T-helper 17 cell (primary cell): ENCODE results near the gene FAM193A. TPM values are rescaled to one million over a fixed set of nuclear protein-coding genes. Genes with fewer than 3 reads are reported as not detected.

Source experiments
- ATAC-seq: fragments of 150-1000 bp; cut with Tn5 transposase; 2 replicates; pipeline ENCODE4 v1.10.0; 2021; ENCODE audit warnings: mild to moderate bottlenecking, moderate library complexity
- DNase-seq, 3 donors: peaks; one replicate each; pipeline versions ENCODE4 v3.0.0 to v3.0.0-alpha.2; 2020 to 2021
- H3K9me3 ChIP-seq: one replicate; pipeline ENCODE4 v1.7.0; 2013; ENCODE audit warnings: low read length, mild to moderate bottlenecking; ENCODE audit not compliant: control insufficient read depth, poor library complexity, severe bottlenecking
- H3K27ac Mint-ChIP-seq: one replicate; pipeline ENCODE4 v1.8.0; 2022; ENCODE audit warnings: mild to moderate bottlenecking, moderate library complexity, mixed read lengths
- H3K27me3 Mint-ChIP-seq: one replicate; pipeline ENCODE4 v1.8.0; 2022; ENCODE audit warnings: mixed read lengths
- H3K36me3 Mint-ChIP-seq: one replicate; pipeline ENCODE4 v1.8.0; 2022; ENCODE audit warnings: low read depth, mixed read lengths
- H3K4me1 Mint-ChIP-seq: one replicate; pipeline ENCODE4 v1.8.0; 2022; ENCODE audit warnings: mild to moderate bottlenecking, mixed read lengths
- H3K4me3 Mint-ChIP-seq: one replicate; pipeline ENCODE4 v1.8.0; 2022; ENCODE audit warnings: mild to moderate bottlenecking, moderate library complexity, mixed read lengths
- total RNA-seq, 4 donors: library from RNA in 2 of 4; stranded (reverse) in 2 of 4; gene quantifications; one replicate each; pipeline ENCODE4 v1.2.3 and lab custom pipeline; 2022 to 2026

Gene FAM193A, protein sequence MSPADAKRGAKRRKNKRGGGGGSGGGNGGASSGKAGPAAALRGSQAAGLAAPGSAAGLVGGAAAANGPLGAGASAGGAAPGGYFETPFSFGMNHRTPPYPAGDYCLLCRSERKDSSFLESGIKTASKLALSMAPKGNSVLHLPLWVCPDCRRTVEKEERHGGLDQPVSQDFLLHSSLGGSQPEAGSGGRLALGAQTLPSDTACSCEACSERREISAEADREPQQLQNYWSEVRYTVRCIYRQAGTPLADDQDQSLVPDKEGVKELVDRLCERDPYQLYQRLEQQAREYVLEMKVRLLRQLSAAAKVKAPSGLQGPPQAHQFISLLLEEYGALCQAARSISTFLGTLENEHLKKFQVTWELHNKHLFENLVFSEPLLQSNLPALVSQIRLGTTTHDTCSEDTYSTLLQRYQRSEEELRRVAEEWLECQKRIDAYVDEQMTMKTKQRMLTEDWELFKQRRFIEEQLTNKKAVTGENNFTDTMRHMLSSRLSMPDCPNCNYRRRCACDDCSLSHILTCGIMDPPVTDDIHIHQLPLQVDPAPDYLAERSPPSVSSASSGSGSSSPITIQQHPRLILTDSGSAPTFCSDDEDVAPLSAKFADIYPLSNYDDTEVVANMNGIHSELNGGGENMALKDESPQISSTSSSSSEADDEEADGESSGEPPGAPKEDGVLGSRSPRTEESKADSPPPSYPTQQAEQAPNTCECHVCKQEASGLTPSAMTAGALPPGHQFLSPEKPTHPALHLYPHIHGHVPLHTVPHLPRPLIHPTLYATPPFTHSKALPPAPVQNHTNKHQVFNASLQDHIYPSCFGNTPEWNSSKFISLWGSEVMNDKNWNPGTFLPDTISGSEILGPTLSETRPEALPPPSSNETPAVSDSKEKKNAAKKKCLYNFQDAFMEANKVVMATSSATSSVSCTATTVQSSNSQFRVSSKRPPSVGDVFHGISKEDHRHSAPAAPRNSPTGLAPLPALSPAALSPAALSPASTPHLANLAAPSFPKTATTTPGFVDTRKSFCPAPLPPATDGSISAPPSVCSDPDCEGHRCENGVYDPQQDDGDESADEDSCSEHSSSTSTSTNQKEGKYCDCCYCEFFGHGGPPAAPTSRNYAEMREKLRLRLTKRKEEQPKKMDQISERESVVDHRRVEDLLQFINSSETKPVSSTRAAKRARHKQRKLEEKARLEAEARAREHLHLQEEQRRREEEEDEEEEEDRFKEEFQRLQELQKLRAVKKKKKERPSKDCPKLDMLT (N-terminal part only)
- total RNA-seq (10 to 100 TPM; 34.8 to 39.8 TPM), total RNA-seq (lab: John Stamatoyannopoulos, UW) (38.0 to 46.7 reads per million in 2 donors)

DNA sequence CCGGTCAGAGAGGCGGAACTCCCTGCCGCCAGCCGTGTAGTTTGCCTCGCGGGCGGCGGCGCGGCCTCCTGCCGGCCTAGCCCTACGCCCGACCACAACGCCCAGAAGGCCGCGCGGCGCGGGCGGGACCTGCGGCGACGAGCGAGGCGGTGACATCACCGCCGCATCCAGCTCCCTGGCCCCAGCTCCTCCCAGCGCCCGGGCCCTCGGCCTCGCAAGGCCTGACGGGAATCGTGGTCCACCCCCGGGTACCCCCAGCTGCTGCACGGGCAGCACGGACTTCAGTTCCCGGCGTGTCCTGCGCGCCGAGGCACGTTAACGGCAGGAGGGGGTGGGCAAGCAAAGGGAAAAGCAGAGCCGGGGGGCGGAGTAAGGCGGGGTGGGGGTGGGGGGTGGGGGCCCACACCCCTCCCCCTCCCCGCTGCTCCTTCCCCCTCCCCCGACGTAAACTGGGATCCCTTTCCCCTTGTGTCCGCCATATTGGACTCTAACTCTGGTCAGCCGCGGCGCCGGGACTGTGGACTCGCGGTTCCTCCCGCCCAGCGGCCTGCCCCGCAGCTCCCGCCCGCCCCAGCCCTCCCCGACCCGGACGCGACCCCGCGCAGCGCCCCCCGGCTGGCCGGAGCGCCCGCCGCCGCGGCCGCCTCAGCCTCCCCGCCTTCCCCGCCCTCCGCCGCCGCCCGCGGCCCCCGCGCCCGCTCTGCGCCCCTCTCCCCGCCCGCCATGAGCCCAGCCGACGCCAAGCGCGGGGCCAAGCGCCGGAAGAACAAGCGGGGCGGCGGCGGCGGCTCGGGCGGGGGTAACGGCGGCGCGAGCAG is at the start of gene FAM193A:
FAM193A (plus strand) TSS at position 455 of the 818 bp plus-strand sequence; CDS start at position 724, 269 bp downstream.
- H3K27ac Mint-ChIP-seq, result peak within 1 kb of the TSS; percentile 76
- H3K4me3 Mint-ChIP-seq, result peak within 1 kb of the TSS; percentile 88
- ATAC-seq, result peak; percentile 96
- peak; percentile 97 to 99 (median 97) for DNase-seq
- H3K27me3 Mint-ChIP-seq, result no peaks in the 10 kb centered on the region
- H3K36me3 Mint-ChIP-seq, result no peaks in the 10 kb centered on the region
- H3K4me1 Mint-ChIP-seq, result peaks cover 9% of the 10 kb centered on the region
- no peaks in the 10 kb centered on the region for H3K9me3 ChIP-seq

DNA sequence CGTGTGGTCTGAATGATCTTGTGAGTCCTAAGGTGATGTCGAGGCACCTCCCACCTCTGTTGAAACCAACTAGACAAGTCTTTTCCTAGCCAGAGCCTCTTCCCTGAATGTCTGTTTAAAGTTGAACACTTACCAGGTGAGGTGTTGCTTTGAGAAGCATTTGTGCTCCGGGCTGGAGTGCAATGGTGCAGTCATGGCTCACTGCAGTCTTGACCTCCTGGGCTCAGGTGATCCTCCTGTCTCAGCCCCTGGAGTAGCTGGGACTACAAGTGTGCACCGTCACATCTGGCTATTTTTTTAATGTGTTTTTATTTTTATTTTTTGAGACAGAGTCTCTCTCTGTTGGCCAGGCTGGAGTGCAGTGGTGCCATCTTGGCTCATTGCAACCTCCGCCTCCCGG is 49.5 kb upstream of the FAM193A start:
- Mint-ChIP-seq H3K4me3 (no peak overlapping the region), H3K4me1 (peaks cover 49% of the 10 kb centered on the region), H3K27ac (peak overlapping the region; percentile 89), H3K27me3 (no peaks in the 10 kb centered on the region), H3K36me3 (no peaks in the 10 kb centered on the region)
- ATAC-seq (no peak), DNase-seq (no peak)
- no peaks in the 10 kb centered on the region for H3K9me3 ChIP-seq

DNA sequence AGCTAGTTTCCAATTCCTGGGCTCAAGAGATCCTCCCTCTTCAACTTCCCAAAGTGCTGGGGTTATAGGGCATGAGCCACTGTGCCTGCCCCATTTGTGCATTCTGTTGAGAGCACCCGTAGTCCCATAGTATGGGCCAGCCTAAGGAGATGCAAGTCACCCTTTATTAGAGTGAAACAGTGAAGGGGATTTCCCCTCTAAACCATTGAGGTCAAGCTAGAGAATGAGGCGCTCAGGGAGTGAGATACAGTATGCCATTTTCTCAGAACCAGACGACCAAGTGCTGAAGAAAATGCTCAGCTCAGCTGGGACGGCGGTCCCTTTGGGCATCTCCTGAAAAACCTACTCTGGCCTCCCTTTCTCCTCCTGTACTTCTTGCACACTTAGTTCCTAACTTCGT is 48.8 kb upstream of the FAM193A start:
- ATAC-seq, result peak; percentile 59
- Mint-ChIP-seq H3K4me1 (peaks cover 45% of the 10 kb centered on the region), H3K4me3 (no peak overlapping the region), H3K36me3 (no peaks in the 10 kb centered on the region), H3K27ac (peak overlapping the region; percentile 89), H3K27me3 (no peaks in the 10 kb centered on the region)
- DNase-seq, result no peak
- no peaks in the 10 kb centered on the region for H3K9me3 ChIP-seq

DNA sequence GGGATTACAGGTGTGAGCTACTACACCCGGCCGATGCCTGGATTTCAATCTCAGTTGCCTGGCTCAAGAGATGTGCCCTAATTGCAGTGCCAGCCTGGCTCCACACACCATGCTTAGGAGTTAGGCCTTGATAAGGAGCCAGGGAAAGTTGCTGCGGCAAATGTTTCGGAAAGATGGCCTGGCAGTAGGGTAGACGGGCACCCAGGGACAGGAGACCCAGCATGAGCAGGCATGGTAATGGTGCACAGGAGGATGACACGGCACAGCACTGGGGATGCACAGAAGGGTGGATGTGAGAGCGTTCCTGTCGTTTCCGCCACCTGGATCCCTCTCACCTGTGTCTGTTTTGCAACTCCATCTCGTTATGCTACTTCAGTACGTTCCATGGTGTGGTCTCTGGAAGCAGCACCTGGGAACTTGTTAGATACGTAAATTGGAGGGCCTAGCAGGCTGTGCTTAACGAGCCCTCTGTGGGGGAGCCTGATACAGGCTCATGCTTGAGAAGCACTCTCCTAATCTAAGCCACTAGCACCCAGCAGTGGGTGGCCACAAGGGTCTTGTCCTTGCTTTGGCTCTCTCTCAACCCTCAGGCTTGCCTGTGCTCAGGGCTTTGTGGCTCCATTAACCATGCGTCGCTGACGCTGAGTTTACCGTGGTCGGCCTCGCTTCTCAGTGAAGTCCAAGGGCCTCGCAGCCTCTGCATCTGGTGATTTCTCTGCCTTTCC is 47.2 kb upstream of the FAM193A start:
- H3K36me3 Mint-ChIP-seq, result no peaks in the 10 kb centered on the region
- no peaks in the 10 kb centered on the region for H3K27me3 Mint-ChIP-seq
- peaks cover 40% of the 10 kb centered on the region for H3K4me1 Mint-ChIP-seq

DNA sequence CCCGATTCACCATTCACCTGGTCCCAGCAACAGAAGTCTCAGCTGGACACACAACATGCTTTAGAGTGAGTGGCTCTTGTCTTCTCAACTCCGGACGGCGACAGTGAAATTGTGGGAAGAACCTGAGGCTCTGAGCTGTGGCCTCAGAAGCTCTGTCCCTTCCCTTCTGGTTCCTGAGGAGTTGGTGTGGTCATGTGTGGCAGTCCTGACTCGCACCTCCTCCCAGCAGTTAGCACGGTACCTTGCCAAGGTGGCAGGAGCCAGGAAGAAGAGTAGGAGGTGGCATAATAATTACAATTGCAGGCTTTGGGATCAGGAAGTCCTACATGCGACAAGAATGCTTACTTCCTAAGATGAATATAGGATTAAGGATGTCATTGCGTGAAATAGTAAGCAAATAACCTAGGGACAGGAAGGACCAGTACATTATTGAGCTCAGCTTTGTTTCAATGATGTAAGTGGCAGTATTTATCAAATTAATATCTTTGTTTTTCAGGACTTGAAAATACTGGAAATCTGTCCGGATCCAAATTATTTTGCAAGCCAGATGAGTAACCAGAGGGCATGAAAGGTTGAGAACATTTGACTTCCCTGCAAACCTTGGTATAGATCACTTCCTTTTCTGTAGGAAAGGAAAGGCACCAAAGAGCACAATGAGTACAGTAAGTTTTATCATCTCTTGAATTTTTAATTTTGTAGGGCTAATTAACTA is 46.5 kb upstream of the FAM193A start:
- peak overlapping the region; percentile 16 for H3K27ac Mint-ChIP-seq
- H3K36me3 Mint-ChIP-seq, result no peaks in the 10 kb centered on the region

More for the DNA sequence above, 47.2 kb upstream of the FAM193A start:
- Mint-ChIP-seq H3K4me3 (no peak overlapping the region), H3K27ac (no peak overlapping the region)
- H3K9me3 ChIP-seq, result no peaks in the 10 kb centered on the region
- no peak for DNase-seq
- no peak for ATAC-seq

DNA sequence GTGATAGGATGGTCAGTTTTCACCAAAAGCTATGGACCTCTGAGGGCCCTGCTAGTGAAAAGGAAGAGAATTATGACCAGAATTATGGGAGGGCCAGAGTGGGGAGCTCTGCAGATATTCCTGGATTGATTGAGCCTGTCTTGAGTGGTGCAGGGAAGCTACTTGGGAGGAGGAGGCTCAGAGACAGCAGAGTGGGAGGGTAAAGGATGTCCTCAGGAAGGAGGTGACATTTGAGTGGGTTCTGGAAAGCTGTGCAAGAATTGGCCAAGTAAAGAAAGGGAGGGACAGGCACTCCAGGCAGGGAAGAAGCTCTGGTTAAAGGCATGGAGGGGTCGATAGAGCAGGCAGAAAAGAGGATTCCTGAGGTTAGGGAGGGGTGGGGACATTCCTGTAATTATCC is 43.5 kb upstream of the FAM193A start:
- Mint-ChIP-seq H3K4me1 (peaks cover 10% of the 10 kb centered on the region), H3K36me3 (no peaks in the 10 kb centered on the region), H3K4me3 (peak overlapping the region; percentile 58), H3K27me3 (no peaks in the 10 kb centered on the region), H3K27ac (no peak overlapping the region)
- no peak for DNase-seq
- no peak for ATAC-seq
- no peaks in the 10 kb centered on the region for H3K9me3 ChIP-seq

More for the DNA sequence above, 46.5 kb upstream of the FAM193A start:
- ATAC-seq (no peak), DNase-seq (no peak)
- H3K4me1 Mint-ChIP-seq, result peaks cover 33% of the 10 kb centered on the region
- no peaks in the 10 kb centered on the region for H3K9me3 ChIP-seq
- H3K4me3 Mint-ChIP-seq, result no peak overlapping the region
- no peaks in the 10 kb centered on the region for H3K27me3 Mint-ChIP-seq

DNA sequence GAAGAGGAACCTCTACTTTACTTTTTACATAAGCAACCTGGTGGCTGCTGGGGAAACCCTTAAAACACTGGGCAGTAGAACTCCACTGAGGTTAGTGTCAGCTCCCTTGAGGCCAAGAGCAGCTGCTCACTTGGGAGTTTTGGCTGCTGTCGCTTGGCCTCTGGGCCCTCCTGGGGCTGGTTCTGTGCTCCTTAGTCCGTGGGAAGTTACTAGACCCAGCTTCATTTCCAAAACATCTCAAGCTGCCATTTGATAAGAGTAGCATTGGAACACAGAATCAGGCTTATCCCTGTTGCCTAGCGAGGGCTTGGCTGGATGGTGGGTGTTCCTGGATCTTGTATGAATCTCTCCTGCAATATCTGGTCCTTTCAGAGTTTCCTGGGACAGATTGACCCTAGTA is 41.5 kb upstream of the FAM193A start:
- Mint-ChIP-seq H3K27ac (peak overlapping the region; percentile 54), H3K4me3 (no peak overlapping the region), H3K4me1 (peaks cover 5% of the 10 kb centered on the region), H3K27me3 (no peaks in the 10 kb centered on the region), H3K36me3 (no peaks in the 10 kb centered on the region)
- DNase-seq (no peak), ATAC-seq (no peak)
- no peaks in the 10 kb centered on the region for H3K9me3 ChIP-seq

DNA sequence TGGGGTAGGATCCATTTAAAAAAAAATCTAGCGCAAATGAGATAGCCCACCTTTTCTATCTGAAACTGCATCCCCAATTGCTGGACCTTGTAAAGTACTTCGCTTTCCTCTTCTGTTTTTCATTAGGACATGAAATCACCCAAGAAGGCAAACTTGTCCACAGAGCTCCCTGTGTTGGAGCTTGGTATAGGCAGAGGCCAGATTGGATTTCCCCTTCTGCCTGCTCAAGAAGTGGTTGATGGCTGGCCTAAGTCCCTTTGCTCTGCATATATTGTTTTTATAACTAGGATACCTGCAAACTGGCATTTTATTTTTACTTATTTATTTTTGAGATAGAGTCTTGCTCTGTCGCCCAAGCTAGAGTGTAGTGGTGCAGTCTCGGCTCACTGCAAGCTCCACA is 39.1 kb upstream of the FAM193A start:
- Mint-ChIP-seq H3K4me3 (no peak overlapping the region), H3K27ac (peak overlapping the region; percentile 21), H3K36me3 (peaks cover 4% of the 10 kb centered on the region), H3K27me3 (no peaks in the 10 kb centered on the region), H3K4me1 (peaks cover 8% of the 10 kb centered on the region)
- DNase-seq (no peak), ATAC-seq (no peak)
- no peaks in the 10 kb centered on the region for H3K9me3 ChIP-seq

DNA sequence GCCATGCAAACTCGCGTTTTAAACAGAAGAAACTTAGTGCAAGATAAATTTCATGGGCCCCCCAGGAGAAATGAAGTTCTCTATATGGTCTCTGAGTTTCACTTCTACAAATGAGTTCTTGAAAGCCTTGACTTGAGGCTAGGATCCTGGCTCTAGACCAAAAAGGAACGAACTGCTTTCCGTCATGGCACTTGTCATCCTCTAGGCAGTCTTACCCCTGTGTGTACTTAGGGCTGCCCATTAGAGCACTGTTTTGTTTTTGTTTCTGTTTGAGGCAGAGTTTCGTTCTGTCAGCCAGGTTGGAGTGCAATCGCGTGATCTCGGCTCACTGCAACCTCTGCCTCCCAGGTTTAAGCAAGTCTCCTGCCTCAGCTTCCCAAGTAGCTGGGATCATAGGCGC is 38.5 kb upstream of the FAM193A start:
- Mint-ChIP-seq H3K4me3 (no peak overlapping the region), H3K27ac (no peak overlapping the region), H3K27me3 (no peaks in the 10 kb centered on the region), H3K4me1 (peaks cover 7% of the 10 kb centered on the region), H3K36me3 (peaks cover 4% of the 10 kb centered on the region)
- DNase-seq (no peak), ATAC-seq (peak; percentile 53)
- H3K9me3 ChIP-seq, result no peaks in the 10 kb centered on the region

DNA sequence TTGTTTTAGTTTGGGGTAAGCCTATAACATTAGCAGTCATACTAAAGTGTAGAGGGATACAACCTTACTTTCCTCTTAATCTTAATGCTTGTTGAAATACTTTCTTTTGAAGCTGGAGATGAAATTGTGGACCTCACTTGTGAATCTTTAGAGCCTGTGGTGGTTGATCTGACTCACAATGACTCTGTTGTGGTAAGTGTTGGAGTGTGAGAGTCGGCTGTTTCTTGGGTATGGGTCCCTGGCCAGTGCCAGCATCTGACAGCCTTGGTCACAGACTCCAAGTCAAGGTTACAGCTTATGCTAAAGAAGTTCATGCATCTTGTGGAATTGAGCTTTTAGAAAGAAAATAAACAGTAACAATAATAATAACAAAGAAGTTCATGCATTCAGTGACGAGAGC is 35.9 kb upstream of the FAM193A start:
- Mint-ChIP-seq H3K27ac (peak overlapping the region; percentile 27), H3K4me1 (peaks cover 6% of the 10 kb centered on the region), H3K36me3 (peaks cover 4% of the 10 kb centered on the region), H3K4me3 (no peak overlapping the region), H3K27me3 (no peaks in the 10 kb centered on the region)
- no peaks in the 10 kb centered on the region for H3K9me3 ChIP-seq
- ATAC-seq (no peak), DNase-seq (no peak)

DNA sequence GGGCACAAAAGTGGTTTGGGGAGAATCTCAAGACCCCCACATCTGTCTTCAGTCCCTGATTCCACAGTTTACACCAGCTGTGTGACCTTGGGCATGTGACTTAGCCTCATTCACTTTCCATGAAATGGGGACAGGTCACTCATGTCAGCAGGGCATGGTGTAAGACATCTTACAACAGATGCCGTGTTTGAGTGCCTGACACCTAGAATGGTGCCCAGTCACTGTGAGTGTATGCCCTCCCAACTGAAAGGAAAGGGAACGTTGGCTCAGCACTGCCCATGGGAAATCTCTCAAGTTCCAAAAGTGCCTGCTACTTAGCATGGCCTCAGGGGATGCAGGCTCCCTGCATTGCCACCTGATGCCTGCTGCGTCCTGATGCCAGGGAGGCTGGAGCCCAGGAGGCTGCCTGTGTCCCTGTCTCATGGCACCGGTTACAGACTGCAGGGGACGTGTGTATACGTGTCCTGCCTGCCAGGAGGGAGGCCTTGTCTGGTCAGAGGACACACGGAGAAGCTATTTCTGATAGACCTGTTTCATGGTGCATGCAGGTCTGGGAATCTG is 35.3 kb upstream of the FAM193A start:
- Mint-ChIP-seq H3K27ac (peak overlapping the region; percentile 9), H3K4me1 (peaks cover 6% of the 10 kb centered on the region), H3K36me3 (peaks cover 4% of the 10 kb centered on the region), H3K27me3 (no peaks in the 10 kb centered on the region), H3K4me3 (no peak overlapping the region)
- no peaks in the 10 kb centered on the region for H3K9me3 ChIP-seq
- no peak for ATAC-seq
- DNase-seq, result no peak
